ENCODE measurements around the gene HDAC4. TPM values are rescaled to one million over a fixed set of nuclear protein-coding genes. Genes with fewer than 3 reads are reported as not detected.

Gene HDAC4
- total and polyA plus RNA-seq, 9 of the 15 experiments (the other 6 are each of a cell fraction or from before 2014, with no cell fraction given), result 0.11 to 20.2 (median 4.0) TPM

DNA sequence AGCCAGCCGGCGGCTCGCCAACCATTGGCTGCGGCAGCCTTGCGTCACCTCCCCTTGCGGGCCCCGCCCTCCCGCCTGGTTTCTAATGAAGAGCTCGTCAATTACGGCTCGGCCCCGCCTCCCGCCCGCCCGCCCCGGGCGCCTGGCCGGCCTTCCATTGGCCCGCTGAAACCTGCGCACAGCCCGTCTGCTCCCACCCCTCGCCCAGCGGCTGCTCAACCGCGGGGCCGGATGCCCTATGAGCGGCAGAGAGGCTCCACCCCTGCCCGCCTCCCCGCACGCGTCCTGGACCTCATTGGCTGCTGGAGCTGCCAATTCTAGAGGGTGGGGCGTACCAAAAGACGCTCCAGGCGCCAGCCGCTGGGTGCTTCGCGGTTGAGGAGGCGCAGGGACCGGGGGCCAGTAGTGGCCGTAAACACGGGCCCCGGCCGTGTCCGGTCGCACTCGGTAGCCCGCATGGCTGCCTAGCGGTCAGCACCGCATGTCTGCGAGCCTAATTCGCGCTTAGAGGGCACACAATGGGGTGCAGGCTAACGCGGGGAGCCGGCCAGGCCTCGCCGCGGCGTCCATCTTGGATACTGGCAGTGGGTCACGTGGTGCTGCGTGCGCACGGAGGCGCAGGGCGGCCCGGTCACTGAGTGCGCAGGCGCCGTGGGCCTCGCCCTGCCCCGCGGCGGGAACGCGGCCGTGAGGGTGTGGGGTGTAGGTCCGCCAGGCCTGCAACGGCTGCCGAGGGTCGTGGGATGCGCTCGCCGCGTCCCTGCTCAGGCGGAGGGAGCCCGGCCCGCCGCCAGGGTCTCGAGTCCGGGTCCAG, 454 bp upstream of the HDAC4 start (continued):
- TF ChIP-seq, protein P1, sequence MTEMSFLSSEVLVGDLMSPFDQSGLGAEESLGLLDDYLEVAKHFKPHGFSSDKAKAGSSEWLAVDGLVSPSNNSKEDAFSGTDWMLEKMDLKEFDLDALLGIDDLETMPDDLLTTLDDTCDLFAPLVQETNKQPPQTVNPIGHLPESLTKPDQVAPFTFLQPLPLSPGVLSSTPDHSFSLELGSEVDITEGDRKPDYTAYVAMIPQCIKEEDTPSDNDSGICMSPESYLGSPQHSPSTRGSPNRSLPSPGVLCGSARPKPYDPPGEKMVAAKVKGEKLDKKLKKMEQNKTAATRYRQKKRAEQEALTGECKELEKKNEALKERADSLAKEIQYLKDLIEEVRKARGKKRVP (CRISPR knock-in tag; IDR thresholded peaks at IDR 0.05), result no peak
- TF ChIP-seq BCL6 (CRISPR knock-in tag; IDR thresholded peaks at IDR 0.05) (no peak), ZBTB7A (IDR thresholded peaks at IDR 0.05; ENCODE audit: borderline replicate concordance, control insufficient read depth, low read depth, low read length) (no peak), NCOA4 (IDR thresholded peaks at IDR 0.05; ENCODE audit: partially characterized antibody) (no peak), DMBX1 (CRISPR knock-in tag; IDR thresholded peaks at IDR 0.05; ENCODE audit: borderline replicate concordance) (no peak), ZNF76 (CRISPR knock-in tag; IDR thresholded peaks at IDR 0.05; ENCODE audit: borderline replicate concordance) (no peak), SMAD2 (IDR thresholded peaks at IDR 0.05; ENCODE audit: low read depth, low read length) (no peak), MXI1 (IDR thresholded peaks at IDR 0.05; ENCODE audit: low read depth, low read length) (no peak), RAD51 (IDR thresholded peaks at IDR 0.05; ENCODE audit: borderline replicate concordance, low read depth) (peak; percentile 96), ZNF780A (CRISPR knock-in tag; IDR thresholded peaks at IDR 0.05) (no peak), SRSF7 (optimal IDR thresholded peaks at IDR 0.05; ENCODE audit: low read depth, low read length) (no peak), ZEB2 (IDR thresholded peaks at IDR 0.05) (no peak), ELF2 (CRISPR knock-in tag; IDR thresholded peaks at IDR 0.05) (peak; percentile 33; the same call in 1 of the 2 replicates), ZNF507 (tag; conservative IDR thresholded peaks at IDR 0.05) (no peak), SPI1 (IDR thresholded peaks at IDR 0.05; ENCODE audit: borderline replicate concordance, low read depth, low read length) (no peak)
- TF ChIP-seq, protein P2, sequence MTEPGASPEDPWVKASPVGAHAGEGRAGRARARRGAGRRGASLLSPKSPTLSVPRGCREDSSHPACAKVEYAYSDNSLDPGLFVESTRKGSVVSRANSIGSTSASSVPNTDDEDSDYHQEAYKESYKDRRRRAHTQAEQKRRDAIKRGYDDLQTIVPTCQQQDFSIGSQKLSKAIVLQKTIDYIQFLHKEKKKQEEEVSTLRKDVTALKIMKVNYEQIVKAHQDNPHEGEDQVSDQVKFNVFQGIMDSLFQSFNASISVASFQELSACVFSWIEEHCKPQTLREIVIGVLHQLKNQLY (CRISPR knock-in tag; conservative IDR thresholded peaks at IDR 0.05), result no peak
- TF ChIP-seq, protein P3, sequence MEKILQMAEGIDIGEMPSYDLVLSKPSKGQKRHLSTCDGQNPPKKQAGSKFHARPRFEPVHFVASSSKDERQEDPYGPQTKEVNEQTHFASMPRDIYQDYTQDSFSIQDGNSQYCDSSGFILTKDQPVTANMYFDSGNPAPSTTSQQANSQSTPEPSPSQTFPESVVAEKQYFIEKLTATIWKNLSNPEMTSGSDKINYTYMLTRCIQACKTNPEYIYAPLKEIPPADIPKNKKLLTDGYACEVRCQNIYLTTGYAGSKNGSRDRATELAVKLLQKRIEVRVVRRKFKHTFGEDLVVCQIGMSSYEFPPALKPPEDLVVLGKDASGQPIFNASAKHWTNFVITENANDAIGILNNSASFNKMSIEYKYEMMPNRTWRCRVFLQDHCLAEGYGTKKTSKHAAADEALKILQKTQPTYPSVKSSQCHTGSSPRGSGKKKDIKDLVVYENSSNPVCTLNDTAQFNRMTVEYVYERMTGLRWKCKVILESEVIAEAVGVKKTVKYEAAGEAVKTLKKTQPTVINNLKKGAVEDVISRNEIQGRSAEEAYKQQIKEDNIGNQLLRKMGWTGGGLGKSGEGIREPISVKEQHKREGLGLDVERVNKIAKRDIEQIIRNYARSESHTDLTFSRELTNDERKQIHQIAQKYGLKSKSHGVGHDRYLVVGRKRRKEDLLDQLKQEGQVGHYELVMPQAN (IDR thresholded peaks at IDR 0.05; ENCODE audit: borderline replicate concordance), result peak; percentile 37; the same call in 1 of the 2 replicates
- TF ChIP-seq, protein P4, sequence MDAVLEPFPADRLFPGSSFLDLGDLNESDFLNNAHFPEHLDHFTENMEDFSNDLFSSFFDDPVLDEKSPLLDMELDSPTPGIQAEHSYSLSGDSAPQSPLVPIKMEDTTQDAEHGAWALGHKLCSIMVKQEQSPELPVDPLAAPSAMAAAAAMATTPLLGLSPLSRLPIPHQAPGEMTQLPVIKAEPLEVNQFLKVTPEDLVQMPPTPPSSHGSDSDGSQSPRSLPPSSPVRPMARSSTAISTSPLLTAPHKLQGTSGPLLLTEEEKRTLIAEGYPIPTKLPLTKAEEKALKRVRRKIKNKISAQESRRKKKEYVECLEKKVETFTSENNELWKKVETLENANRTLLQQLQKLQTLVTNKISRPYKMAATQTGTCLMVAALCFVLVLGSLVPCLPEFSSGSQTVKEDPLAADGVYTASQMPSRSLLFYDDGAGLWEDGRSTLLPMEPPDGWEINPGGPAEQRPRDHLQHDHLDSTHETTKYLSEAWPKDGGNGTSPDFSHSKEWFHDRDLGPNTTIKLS (IDR thresholded peaks at IDR 0.05; ENCODE audit: borderline replicate concordance, low read depth), result peak; percentile 57; the same call in 1 of the 2 replicates
